K562 (cell line): ENCODE results near the gene SLC4A4. TPM values are rescaled to one million over a fixed set of nuclear protein-coding genes. Genes with fewer than 3 reads are reported as not detected.
A peak's percentile ranks its signal among the peaks of the same experiment; 100 is the strongest.

Experiments
- ATAC-seq: fragments of 200-7000 bp; cut with Tn5 transposase; 3 replicates; pipeline ENCODE4 v1.9.1; 2020; ENCODE audit warnings: moderate library complexity
- BruUV-seq: library from RNA; stranded (reverse); fragments of 400-500 nt; replicated peaks from 2 replicates; lab custom pipeline; 2021; lab: Mats Ljungman, UMichigan
- CTCF ChIA-PET: fragments of 300-600 bp; formaldehyde crosslinking; extraction: SDS; loops from one replicate; lab custom pipeline; 2021; ENCODE audit warnings: low intra/inter-chr PET ratio; lab: Yijun Ruan, JAX
- POLR2A ChIA-PET: fragments of 300-600, 350-650 bp; sonication (Branson Sonifier 250); formaldehyde crosslinking; extraction: SDS; loops from one replicate; lab custom pipeline; 2021; ENCODE audit warnings: antibody characterized with exemption, inconsistent platforms; lab: Yijun Ruan, JAX
- DNase-seq, 4 experiments: peaks; one replicate each; pipeline versions ENCODE4 v3.0.0 to v3.0.0-alpha.2; 2011 to 2018; ENCODE audit warnings: low spot score in 3 of 4, mixed read lengths in 3 of 4; ENCODE audit errors: extremely low read depth in 1 of 4
- FAIRE-seq: peaks from 2 replicates; lab custom pipeline; 2011; peaks lifted over from hg19 to GRCh38; lab: Jason Lieb, UNC
- H2AFZ ChIP-seq: 2 replicates; pipeline ENCODE4 v1.6.0; 2011; ENCODE audit warnings: low read depth, low read length, control low read depth, inconsistent platforms
- H3K27ac ChIP-seq: fragments of 200-600 bp; 3 replicates; pipeline ENCODE4 v1.8.0; 2011; ENCODE audit warnings: low read depth, mild to moderate bottlenecking, control low read depth, inconsistent platforms, low read length, moderate library complexity, mixed read lengths; ENCODE audit errors: extremely low read depth
- H3K27me3 ChIP-seq, 2 experiments: fragments of 300-600 bp in 1 of 2; 2 replicates in 1 of 2; 3 replicates in 1 of 2; pipeline versions ENCODE4 v1.6.0 to v1.8.0; 2011; ENCODE audit warnings: inconsistent platforms in 2 of 2, low read length in 2 of 2, mild to moderate bottlenecking in 1 of 2, mixed read lengths in 1 of 2, moderate library complexity in 1 of 2; ENCODE audit not compliant: control insufficient read depth in 2 of 2, insufficient read depth in 2 of 2
- H3K36me3 ChIP-seq: fragments of 300-600 bp; 3 replicates; pipeline ENCODE4 v1.8.0; 2011; ENCODE audit warnings: mild to moderate bottlenecking, low read length, inconsistent platforms; ENCODE audit not compliant: control insufficient read depth, insufficient read depth
- H3K4me1 ChIP-seq, 2 experiments: fragments of 200-600 bp in 1 of 2; replicated peaks in 1 of 2; 2 replicates in 1 of 2; 3 replicates in 1 of 2; pipeline versions ENCODE4 v1.5.1 to v1.8.0; 2011; ENCODE audit warnings: inconsistent platforms in 2 of 2, low read length in 2 of 2, mild to moderate bottlenecking in 1 of 2, mixed read lengths in 1 of 2, moderate library complexity in 1 of 2; ENCODE audit not compliant: control insufficient read depth in 2 of 2, insufficient read depth in 2 of 2
- H3K4me2 ChIP-seq: 2 replicates; pipeline ENCODE4 v1.6.1; 2011; ENCODE audit warnings: low read length, control low read depth, inconsistent platforms, mixed read lengths; ENCODE audit not compliant: insufficient read depth
- H3K4me3 ChIP-seq: fragments of 200-600 bp; sonication (generic), shearing (Covaris generic); 2 replicates; pipeline ENCODE4 v1.5.1; 2016; ENCODE audit warnings: control low read depth, inconsistent platforms
- H3K79me2 ChIP-seq: fragments of 200-600 bp; 3 replicates; pipeline ENCODE4 v1.8.0; 2011; ENCODE audit warnings: low read length, inconsistent platforms; ENCODE audit not compliant: control insufficient read depth, insufficient read depth
- H3K9ac ChIP-seq, 2 experiments: 2 replicates each; pipeline versions ENCODE4 v1.6.0 to v1.6.1; 2011; ENCODE audit warnings: low read depth in 2 of 2, low read length in 2 of 2, control low read depth in 1 of 2, inconsistent platforms in 1 of 2, mild to moderate bottlenecking in 1 of 2, mixed read lengths in 1 of 2; ENCODE audit not compliant: insufficient read depth in 1 of 2
- H3K9me1 ChIP-seq: one replicate; pipeline ENCODE4 v1.6.0; 2011; ENCODE audit warnings: inconsistent platforms, mild to moderate bottlenecking, low read length, moderate library complexity; ENCODE audit not compliant: control insufficient read depth, insufficient read depth
- H3K9me3 ChIP-seq: replicated peaks from 2 replicates; pipeline ENCODE4 v1.5.1; 2011; ENCODE audit warnings: low read depth, low read length, inconsistent platforms; ENCODE audit not compliant: control insufficient read depth, insufficient read depth
- H4K20me1 ChIP-seq: replicated peaks from 2 replicates; pipeline ENCODE4 v1.6.1; 2011; ENCODE audit warnings: low read length, inconsistent platforms, mixed read lengths; ENCODE audit not compliant: control insufficient read depth, insufficient read depth
- BRD9 ChIP-seq: fragments of 450-650 bp; IDR thresholded peaks from 2 replicates; pipeline ENCODE4 v1.6.1; 2018; ENCODE audit warnings: low read depth; ENCODE audit not compliant: partially characterized antibody
- CBFA2T3 ChIP-seq: fragments of 450-650 bp; IDR thresholded peaks from 2 replicates; pipeline ENCODE4 v1.6.1; 2017
- JUND ChIP-seq, 2 experiments: IDR thresholded peaks; 2 replicates in 1 of 2; 3 replicates in 1 of 2; pipeline ENCODE4 v1.6.1; 2011; ENCODE audit warnings: borderline replicate concordance in 2 of 2, low read depth in 2 of 2, low read length in 2 of 2, improper control_type of control experiment in 1 of 2, missing biosample characterization in 1 of 2, missing genetic modification characterization in 1 of 2, missing genetic modification reagents in 1 of 2
- L3MBTL2 ChIP-seq: fragments of 450-650 bp; IDR thresholded peaks from 2 replicates; pipeline ENCODE4 v1.6.1; 2016; ENCODE audit warnings: mild to moderate bottlenecking, moderate library complexity
- MAFK ChIP-seq: IDR thresholded peaks from 2 replicates; pipeline ENCODE4 v1.6.1; 2011; ENCODE audit warnings: low read length, improper control_type of control experiment
- POLR3A ChIP-seq: IDR thresholded peaks from 2 replicates; pipeline ENCODE4 v1.6.1; 2011; ENCODE audit warnings: borderline replicate concordance, mild to moderate bottlenecking, moderate library complexity; ENCODE audit not compliant: insufficient read length, insufficient read depth; ENCODE audit errors: extremely low read depth
- RBM25 ChIP-seq: fragments of 200-400 bp; formaldehyde crosslinking; IDR thresholded peaks from 2 replicates; pipeline ENCODE4 v1.6.1; 2018; ENCODE audit warnings: low read length, low read depth, moderate library complexity; ENCODE audit not compliant: severe bottlenecking
- SAFB ChIP-seq: fragments of 200-400 bp; formaldehyde crosslinking; IDR thresholded peaks from 2 replicates; pipeline ENCODE4 v1.6.1; 2017; ENCODE audit warnings: low read depth, low read length, borderline replicate concordance
- SMAD2 ChIP-seq: fragments of 150-350 bp; IDR thresholded peaks from 2 replicates; pipeline ENCODE4 v1.6.1; 2014; ENCODE audit warnings: low read depth, mild to moderate bottlenecking, low read length
- SNRNP70 ChIP-seq: fragments of 200-400 bp; formaldehyde crosslinking; optimal IDR thresholded peaks from 2 replicates; pipeline ENCODE3; 2017; ENCODE audit warnings: low read depth, low read length
- XRCC5 ChIP-seq: fragments of 200-400 bp; formaldehyde crosslinking; IDR thresholded peaks from 2 replicates; pipeline ENCODE4 v1.6.1; 2017; ENCODE audit warnings: low read depth, mild to moderate bottlenecking, low read length
- ZNF668 ChIP-seq: fragments of 250-450 bp; sonication (Bioruptor Pico); IDR thresholded peaks from 2 replicates; pipeline ENCODE4 v1.8.0; 2022; ENCODE audit warnings: mild to moderate bottlenecking, inconsistent platforms
- ZNF76 ChIP-seq: fragments of 250-450 bp; sonication (Bioruptor Pico); IDR thresholded peaks from 2 replicates; pipeline ENCODE4 v1.4.0; 2020; ENCODE audit warnings: mild to moderate bottlenecking, moderate library complexity, borderline replicate concordance
- ZSCAN29 ChIP-seq: fragments of 450-650 bp; IDR thresholded peaks from 2 replicates; pipeline ENCODE4 v1.6.1; 2017
- WGBS: fragments of 100-300 bp; shearing (Covaris generic); methylation state at CpG from one replicate; pipeline ENCODE4 v1.1.6; 2016; ENCODE audit warnings: low coverage, mixed read lengths; ENCODE audit not compliant: insufficient coverage; ENCODE audit errors: missing lambda C conversion rate; 5-methylcytosine and 5-hydroxymethylcytosine counted together
- in situ Hi-C: fragments of 300-500 bp; cut with MboI; formaldehyde crosslinking; loops from 4 replicates; pipeline ENCODE4 v1.15.0; 2018; ENCODE audit warnings: inconsistent platforms, mixed read lengths
- intact Hi-C: fragments of 100-400 bp; cut with micrococcal nuclease; formaldehyde crosslinking; loops from 2 replicates; pipeline ENCODE4 v1.14.2; 2022
- polyA plus RNA-seq, 8 experiments: library from polyadenylated mRNA; depleted of rRNA in 4 of 8; stranded (reverse) in 5 of 8; unstranded in 3 of 8; fragments of >200 nt; fragmentation: Nextera tagmentation in 2 of 8; fragmentation: Illumina TruSeq in 1 of 8; extraction: Ambion mirVana in 2 of 8; extraction: Trizol in 1 of 8; gene quantifications; 2 replicates each; pipeline versions ENCODE4 v1.2.1 to v1.2.3, GENCODE V29; 2011 to 2014; ENCODE audit warnings: inconsistent platforms in 1 of 8, missing spikeins in 1 of 8
- total RNA-seq, 7 experiments: library from RNA; depleted of rRNA in 6 of 7; stranded (reverse); fragments of >200 nt in 6 of 7; fragmentation: Illumina TruSeq in 2 of 7; extraction: Trizol in 2 of 7; gene quantifications; 2 replicates each; pipeline versions ENCODE4 v1.2.1 to v1.2.3, GENCODE V29; 2011 to 2021; ENCODE audit warnings: low replicate concordance in 1 of 7
- TF ChIP-seq, protein P1 (sequence below), 2 experiments: fragments of 450-650 bp in 1 of 2; sonication (generic) in 1 of 2; formaldehyde crosslinking; conservative IDR thresholded peaks; 2 replicates each; pipeline versions ENCODE4 v1.4.0 to v1.8.1; 2020 to 2022; ENCODE audit warnings: mild to moderate bottlenecking in 1 of 2, missing genetic modification reagents in 1 of 2
- TF ChIP-seq, protein P2 (sequence below): fragments of 250-450 bp; sonication (Bioruptor Pico); IDR thresholded peaks from 2 replicates; pipeline ENCODE4 v1.8.0; 2022; ENCODE audit warnings: inconsistent platforms, mild to moderate bottlenecking, moderate library complexity, borderline replicate concordance

SLC4A4 gene
- total and polyA plus RNA-seq, 9 of the 15 experiments (the other 6 are each of a cell fraction or from before 2014, with no cell fraction given): 0.01 to 0.18 (median 0.07) TPM; not detected in 2

DNA sequence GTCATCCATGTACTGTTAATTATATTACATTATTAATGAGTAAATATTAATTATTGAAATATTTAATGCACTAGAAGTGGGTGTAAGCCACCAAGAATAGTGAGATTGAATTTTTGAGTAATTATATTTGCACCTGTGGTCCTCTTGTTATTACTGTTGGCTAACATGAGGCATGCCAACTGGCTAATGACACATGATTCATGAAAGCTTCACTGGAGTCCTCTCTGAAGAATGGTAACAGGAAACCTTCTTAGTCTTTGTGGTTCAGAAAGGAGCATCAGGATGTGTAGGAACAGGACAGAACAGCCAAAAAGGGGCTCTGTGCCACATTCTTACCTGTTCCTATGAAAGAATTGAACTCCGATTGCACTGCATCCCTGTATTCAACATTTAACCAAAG, 65.2 kb downstream of the SLC4A4 start (continued):
- no peak for TF ChIP-seq ZNF76 (CRISPR knock-in tag)
- TF ChIP-seq, protein P1, sequence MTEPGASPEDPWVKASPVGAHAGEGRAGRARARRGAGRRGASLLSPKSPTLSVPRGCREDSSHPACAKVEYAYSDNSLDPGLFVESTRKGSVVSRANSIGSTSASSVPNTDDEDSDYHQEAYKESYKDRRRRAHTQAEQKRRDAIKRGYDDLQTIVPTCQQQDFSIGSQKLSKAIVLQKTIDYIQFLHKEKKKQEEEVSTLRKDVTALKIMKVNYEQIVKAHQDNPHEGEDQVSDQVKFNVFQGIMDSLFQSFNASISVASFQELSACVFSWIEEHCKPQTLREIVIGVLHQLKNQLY (CRISPR knock-in tag; conservative IDR thresholded peaks at IDR 0.05): no peak
- TF ChIP-seq, protein P2, sequence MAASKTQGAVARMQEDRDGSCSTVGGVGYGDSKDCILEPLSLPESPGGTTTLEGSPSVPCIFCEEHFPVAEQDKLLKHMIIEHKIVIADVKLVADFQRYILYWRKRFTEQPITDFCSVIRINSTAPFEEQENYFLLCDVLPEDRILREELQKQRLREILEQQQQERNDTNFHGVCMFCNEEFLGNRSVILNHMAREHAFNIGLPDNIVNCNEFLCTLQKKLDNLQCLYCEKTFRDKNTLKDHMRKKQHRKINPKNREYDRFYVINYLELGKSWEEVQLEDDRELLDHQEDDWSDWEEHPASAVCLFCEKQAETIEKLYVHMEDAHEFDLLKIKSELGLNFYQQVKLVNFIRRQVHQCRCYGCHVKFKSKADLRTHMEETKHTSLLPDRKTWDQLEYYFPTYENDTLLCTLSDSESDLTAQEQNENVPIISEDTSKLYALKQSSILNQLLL (CRISPR knock-in tag): no peak
- TF ChIP-seq, all 486 proteins: peak for 0

DNA sequence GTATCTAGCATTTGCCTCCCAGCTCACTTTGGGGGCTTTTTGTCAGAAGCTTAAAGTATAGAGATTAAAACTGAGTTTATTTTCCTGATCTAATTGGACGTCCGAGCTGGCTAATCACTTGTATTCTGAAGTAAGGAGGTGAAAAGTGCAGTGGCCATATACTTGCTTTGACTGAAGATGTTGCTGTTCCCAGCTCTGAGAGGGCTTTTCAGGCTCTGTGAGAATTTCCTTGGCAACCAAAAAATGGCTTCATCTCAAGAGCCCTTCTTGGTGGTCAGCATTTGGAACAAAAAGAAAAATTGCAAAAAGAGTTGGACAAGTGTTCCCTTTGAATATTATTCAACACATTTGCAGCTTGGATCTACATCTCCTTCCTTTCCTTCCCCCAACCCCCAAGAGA, 67.0 kb downstream of the SLC4A4 start:
- Histone ChIP-seq H3K4me3 (no peak overlapping the region), H2AFZ (no peak overlapping the region), H3K36me3 (no peaks in the 10 kb centered on the region), H3K9ac (no peak overlapping the region), H4K20me1 (no peaks in the 10 kb centered on the region), H3K79me2 (no peaks in the 10 kb centered on the region), H3K9me3 (peaks cover 4% of the 10 kb centered on the region; the same call in 1 of the 2 replicates), H3K9me1 (no peaks in the 10 kb centered on the region), H3K27me3 (no peaks in the 10 kb centered on the region), H3K4me2 (no peak overlapping the region), H3K4me1 (peaks cover 0 to 14% of the 10 kb centered on the region in 2 experiments; a peak in 3 of 5 replicates), H3K27ac (peak overlapping the region; percentile 12; the same call in 1 of the 3 replicates)
- DNase-seq (peak in 1 of 4 experiments; percentile 6), ATAC-seq (no peak), FAIRE-seq (no peak)
- TF ChIP-seq SAFB (no peak), L3MBTL2 (no peak), MAFK (no peak), XRCC5 (no peak), SMAD2 (no peak), POLR3A (no peak), SNRNP70 (no peak), JUND (IDR thresholded peaks at IDR 0.05; ENCODE audit: borderline replicate concordance, low read depth, low read length) (no peak), JUND (tag; IDR thresholded peaks at IDR 0.05; ENCODE audit: borderline replicate concordance, low read depth, low read length) (no peak), BRD9 (no peak), RBM25 (no peak), CBFA2T3 (no peak), ZSCAN29 (no peak), ZNF668 (no peak)
- in situ Hi-C loops (no loop called here), intact Hi-C loops (no loop called here)
- POLR2A ChIA-PET: interaction anchor here (0.7 to 1.2 kb wide), 5 partner anchors 9 to 199 kb away, joined by 3 to 4 read pairs (median 3); no protein-coding TSS in a partner anchor
- 19% methylated on average over 2 of the region's 2 CpGs for WGBS
- BruUV-seq: no TSS peak
- CTCF ChIA-PET: no interaction called here
